Glomerular visceral epithelial cell (primary cell): ENCODE data around the gene MED19.
"Not testable (repeated sequence)": the region's sequence is repeated elsewhere in the genome, so short reads cannot be mapped to it uniquely, and the experiment has no call there.

Source experiments
- DNase-seq: peaks from one replicate; pipeline ENCODE4 v3.0.0-alpha.2; 2016; ENCODE audit errors: extremely low spot score

Gene MED19, protein sequence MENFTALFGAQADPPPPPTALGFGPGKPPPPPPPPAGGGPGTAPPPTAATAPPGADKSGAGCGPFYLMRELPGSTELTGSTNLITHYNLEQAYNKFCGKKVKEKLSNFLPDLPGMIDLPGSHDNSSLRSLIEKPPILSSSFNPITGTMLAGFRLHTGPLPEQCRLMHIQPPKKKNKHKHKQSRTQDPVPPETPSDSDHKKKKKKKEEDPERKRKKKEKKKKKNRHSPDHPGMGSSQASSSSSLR

DNA sequence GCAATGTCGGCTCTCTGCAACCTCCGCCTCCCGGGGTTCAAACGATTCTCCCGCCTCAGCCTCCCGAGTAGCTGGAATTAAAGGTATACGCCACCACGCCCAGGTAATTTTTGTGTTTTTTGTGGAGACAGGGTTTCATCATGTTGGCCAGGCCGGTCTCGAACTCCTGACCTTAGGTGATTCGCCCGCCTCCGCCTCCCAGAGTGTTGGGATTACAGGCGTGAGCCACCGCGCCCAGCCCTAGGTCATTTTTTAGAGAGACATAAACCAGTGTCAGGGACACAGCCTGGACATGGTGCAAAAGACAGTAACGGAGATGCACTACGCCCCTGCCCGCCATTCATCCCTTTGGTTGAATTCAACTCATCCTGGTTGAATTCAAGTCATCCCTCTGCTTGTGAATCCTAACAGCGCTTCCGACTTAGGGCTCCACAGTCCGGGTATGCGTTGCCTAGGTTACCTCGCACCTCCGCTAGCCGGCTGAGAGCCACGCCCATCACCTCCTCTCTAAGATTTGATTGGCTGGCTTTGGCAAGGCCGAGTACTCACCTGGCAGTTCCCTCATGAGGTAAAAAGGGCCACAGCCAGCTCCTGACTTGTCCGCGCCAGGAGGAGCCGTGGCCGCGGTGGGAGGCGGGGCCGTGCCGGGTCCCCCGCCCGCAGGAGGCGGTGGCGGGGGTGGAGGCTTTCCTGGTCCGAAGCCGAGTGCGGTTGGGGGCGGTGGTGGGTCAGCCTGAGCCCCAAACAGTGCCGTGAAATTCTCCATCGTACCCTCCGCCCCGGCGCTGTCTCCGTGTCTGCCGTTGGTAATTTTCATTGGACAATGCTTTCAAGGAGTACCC is at the start of gene MED19:
Gene MED19, minus strand, starts transcription at position 802 of the 842 bp plus-strand sequence. Its CDS starts 36 bp downstream, at position 766.
- DNase-seq = peak; percentile 90

DNA sequence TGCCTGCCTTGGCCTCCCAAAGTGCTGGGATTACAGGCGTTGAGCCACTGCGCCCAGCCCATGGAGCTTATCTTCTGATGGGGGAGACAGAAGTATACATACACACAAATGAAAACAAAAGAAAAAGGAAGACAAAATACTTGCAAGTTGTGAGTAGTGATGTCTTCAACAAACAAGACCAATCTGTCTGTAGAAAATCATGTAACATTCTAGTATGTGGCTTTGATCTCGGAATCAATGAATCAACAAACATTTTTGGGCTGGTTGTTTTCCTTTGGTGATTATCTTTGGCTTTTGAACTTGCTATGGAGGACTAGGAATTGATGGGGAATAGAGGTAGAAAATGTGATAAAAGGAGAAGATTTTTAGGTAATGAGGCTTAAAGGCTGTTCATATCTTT is 46.2 kb upstream of the MED19 start:
- no peak for DNase-seq

DNA sequence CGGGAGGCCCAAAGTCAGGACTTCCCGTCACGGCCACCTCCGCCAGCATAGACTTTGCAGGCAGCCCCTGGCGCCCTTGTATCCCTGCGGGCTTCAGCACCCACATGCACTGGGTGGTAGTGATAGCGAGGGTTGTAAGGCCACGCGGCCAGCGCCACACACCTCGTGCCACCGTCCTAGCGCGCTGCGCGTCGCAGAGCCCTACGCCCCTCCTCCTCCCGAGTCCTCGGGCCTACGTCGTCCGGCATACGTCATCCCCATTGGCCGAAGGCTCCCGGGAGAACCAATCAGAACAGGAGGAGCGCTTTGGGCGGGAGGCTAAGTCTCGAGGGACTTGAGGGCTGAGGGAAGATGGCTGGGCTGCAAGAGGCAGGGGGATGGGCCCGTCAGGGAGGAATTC is 40.9 kb upstream of the MED19 start:
- DNase-seq = no peak

DNA sequence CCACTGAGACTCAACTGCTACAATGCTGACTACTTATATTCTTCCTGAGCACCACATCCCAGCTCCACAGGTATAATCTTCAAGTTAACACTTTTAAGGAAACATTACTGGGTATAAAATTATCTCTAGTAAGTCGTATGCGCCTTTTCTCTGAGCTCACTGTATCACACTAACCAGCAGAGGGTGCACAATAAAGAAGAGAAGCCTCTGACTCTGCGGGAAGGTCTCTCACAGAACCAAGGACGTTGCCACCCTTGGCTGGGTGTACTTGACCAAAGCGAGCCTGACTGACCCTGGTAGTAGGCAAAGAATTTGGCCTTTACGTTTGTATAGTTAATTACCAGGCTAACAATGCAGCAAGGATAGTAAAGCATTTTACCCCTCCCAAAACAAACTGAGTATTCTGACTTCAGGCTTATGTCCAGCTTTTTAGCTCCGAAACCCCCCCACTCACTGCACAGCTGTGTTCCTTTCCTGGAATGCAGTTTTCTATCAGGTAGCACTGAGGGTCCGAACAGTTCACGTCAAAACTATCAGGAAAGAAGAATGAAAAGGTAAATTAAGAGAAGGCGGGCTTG is 39.8 kb upstream of the MED19 start, which contains the start of gene BTBD18:
Gene BTBD18, minus strand, starts transcription at position 144 of the 578 bp plus-strand sequence. CDS start 631 bp downstream, outside the sequence.
- peak; percentile 46 for DNase-seq

DNA sequence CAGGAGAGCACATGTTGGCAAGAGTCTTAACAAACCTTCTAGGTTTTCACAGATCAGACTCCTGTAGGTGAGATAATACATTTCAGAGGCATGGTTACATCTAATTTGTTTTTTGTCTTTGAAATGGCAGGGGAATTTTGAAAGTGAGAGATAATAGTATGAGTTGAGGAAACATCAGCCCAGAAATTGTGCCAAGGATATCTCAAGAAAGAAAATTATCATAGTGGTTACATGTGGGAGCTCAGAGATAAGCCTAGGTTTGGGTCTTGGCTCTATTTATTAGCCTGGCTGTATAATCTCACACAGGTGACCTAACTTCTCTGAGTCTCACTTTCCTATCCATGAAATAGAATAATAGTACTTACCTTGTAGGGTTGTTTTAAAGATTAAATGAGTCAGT is 39.2 kb upstream of the MED19 start:
- no peak for DNase-seq

DNA sequence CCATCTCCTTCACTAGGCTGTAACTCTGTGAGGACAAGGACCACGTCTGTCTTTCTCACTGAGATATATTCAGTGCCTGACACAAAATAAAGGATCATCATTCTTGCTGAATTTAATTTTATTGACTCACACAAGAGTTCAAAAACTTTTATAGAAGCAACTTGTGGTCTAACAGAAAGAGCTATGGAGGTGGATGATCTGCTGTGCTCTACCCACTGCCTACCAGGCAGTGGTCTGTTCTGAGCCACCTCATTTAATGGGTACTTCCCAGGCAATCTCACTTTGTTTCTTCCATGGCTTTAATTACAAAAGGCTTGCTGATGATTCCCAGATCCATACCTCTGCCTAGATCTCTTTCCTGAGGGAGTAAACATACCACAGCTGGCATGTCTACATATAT is 34.9 kb upstream of the MED19 start:
- no peak for DNase-seq

DNA sequence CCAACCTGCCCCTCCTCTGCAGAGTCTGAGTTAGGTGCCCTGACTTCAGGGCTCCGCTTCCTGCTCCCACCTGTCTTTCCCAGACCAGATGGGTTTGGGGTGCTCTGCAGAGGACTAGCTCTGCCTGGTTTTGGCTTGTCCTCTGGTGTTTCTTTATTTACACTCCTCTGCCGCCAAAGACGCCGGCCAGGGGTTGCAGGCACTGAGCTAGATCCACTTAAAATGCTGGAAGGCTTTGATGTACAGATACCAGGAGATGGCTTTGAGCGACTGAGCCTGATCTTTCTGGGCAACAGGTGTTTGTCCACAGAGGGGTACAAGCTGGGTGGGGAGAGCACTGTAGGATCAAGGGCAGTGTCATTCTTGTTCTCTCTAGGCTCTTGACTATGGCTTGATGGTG is 33.2 kb upstream of the MED19 start:
- no peak for DNase-seq

DNA sequence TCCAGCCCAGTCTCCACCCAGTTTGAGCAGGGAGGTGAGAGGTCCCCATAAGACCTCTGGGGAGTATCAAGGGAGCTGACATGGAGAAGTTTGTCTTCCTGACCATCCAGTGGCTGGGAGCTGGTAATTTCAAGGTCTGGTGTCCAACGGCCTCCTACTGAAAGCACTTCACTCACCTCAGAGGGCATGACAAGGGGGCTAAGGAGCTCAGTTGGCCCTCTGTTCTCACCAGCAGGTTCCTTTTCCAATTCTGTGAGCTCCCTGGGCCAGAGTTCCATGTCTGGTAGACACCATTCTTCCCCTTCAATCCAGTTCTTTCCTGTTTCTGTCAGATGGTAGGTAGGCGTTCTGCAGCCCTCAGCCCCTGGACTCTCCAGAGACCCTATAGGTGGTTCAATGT is 32.3 kb upstream of the MED19 start:
- DNase-seq = no peak

DNA sequence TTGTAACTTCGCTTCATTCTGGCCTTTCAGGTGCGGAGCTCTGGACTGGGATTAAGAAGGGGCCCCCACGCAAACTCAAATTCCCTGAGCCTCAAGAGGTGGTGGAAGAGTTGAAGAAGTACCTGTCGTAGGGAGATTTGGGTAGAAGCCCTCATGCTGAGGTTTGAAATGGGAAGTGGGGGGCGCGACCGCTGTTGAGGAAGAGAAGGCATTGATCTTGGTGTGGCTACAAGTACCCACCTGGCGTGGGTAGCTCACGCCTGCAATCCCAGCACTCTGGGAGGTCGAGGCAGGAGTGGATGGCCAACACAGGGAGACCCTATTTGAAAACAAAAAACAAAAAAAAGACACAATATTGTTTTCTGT is 30.1 kb upstream of the MED19 start:
- no peak for DNase-seq

DNA sequence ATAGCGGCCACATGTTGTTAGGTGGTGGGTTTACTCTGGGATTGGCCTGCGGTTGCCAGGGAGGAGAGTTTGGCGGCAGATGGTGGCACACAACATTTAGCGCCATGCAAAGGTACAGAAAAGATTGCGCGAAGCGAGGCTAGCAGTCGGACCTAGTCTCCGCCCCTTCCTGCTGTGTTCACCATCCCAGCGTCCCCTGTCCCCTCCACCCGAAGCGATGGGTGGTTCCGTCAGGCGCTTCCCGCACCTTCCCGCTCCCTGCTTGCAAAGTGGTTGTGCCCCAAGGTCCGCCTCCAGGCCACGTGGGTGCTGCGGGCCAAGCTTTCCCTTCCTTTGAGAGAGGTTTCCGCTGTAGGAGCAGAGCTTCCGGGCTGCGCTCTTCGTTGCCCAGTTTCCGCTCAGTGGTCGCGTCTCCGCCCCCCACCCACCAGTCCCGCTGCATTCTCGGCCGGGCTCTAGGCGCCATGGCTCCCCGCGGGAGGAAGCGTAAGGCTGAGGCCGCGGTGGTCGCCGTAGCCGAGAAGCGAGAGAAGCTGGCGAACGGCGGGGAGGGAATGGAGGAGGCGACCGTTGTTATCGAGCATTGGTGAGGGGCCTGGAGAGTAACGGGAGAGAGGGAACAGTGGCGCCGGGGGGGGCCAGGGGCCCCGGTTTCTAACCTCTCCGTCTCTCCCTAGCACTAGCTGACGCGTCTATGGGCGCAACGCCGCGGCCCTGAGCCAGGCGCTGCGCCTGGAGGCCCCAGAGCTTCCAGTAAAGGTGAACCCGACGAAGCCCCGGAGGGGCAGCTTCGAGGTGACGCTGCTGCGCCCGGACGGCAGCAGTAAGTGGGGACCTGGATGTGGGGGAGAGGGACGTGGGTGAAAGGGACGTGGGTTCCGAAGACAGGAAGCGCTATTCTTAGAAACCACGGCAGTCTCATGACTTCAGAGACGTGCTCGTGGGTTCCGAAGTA is 29.4 kb upstream of the MED19 start, which contains the start of gene SELENOH:
Gene SELENOH, plus strand, starts transcription at position 360 of the 955 bp plus-strand sequence. Its CDS starts 105 bp downstream, at position 465.
- DNase-seq = peak; percentile 97

DNA sequence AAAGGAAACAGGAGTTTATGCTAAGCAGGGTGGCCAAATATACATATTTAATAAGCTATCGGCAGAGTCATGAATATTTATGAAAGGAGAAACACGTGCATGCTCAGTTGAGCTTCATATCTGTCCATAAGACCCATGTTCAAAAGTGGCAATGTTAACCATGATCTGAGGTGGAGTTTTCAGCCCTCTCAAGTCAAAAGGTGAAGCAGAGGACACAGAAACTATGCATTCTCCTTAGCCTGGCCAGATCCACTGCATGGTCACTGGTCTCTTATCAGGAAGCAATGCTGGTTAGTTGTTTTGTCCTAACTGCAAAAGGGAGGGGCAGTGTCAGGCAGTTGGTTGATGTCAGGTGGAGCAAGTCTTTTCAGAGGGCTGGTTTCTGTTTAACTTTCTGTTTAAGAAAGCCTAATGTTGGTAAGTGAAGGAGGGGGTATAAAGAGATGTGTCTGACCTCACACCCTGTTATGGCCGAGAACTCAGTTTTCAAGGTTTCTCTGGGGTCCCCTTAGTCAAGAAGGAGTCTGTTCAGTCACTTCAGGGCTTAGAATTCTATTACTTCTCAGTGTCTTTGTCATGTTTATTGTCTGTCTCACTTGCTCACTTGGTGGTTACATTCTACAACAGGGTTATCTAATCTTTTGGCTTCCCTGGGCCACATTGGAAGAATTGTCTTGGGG is 23.7 kb upstream of the MED19 start:
- no peak for DNase-seq

DNA sequence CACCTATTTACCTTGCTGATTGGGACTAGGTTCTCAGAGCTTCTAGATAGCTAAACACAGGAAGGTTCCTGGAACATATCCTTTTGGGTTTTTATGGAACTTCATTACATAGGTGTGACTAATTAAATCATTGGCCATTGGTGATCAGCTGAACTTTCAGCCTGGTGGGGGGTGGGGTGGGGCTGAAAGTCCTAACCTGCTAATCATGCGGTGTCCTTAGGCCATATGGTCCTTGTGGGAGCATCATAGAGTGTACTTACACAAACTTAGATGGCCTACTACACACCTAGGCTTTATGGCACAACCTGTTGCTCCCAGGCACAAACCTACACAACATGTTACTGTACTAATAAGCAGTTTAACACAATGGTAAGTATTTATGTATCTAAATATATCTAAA is 20.6 kb upstream of the MED19 start:
- no peak for DNase-seq

DNA sequence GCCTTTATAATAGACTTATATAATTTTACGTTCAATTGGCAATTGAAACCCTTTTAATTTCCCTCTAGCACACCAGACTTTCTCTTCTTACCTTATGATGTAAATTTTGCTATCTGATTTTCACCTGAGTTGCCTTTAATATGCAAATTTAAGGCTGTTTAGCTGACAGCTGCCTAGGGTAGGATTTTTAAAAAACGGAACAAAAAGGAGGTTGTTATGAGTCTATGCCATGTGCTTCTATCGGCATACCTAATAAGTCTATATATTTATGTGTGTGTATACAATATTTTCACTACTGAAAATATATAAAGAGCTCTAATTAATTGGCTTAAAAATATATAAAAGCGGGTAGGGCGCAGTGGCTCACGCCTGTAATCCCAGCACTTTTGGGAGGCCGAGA is 17.5 kb upstream of the MED19 start:
- no peak for DNase-seq

DNA sequence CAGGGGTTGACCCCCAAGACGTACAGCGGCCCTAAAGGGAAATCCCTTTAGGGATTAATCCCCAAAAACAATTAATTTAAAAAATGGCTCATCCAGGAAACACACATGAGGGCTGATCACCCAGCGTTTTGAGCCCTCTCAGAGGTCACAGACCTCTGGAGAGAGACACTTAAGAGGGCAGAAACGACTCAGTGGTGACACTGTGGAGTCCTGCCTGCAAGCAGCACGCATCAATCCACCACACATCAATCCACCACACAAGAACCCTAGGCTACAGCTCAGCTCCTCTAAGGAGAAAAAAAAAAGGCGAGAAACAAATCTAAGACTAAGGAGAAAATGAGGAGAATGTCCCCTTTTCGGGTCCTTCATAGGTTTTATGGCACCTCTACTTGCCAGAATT is 16.8 kb upstream of the MED19 start:
- no peak for DNase-seq

DNA sequence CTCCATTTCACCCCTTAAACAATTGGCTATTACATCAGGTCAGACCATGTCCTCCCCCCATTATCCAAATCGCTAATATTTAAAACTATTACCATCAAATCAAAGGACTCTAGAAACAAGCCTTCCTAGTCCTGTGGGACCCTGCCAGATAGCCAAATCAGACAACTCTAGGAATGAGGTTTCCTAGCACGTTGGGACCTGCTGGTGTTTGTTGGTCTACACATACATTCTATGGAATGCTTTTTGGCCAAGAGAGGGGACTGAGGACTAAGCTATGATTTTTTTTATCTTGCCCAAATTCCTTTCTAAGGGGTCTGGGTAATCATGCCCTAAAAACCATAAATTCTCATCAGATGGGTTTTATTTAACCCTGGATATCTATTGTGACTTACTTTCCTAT is 15.2 kb upstream of the MED19 start:
- no peak for DNase-seq

DNA sequence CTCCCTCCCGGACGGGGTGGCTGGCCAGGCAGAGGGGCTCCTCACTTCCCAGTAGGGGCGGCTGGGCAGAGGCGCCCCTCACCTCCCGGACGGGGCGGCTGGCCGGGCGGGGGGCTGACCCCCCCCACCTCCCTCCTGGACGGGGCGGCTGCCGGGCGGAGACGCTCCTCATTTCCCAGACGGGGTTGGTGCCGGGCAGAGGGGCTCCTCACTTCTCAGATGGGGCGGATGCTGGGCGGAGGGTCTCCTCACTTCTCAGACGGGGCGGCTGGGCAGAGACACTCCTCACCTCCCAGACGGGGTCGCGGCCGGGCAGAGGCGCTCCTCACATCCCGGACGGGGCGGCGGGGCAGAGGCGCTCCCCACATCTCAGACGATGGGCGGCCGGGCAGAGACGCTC is 4.7 kb upstream of the MED19 start:
- not testable (repeated sequence) for DNase-seq

DNA sequence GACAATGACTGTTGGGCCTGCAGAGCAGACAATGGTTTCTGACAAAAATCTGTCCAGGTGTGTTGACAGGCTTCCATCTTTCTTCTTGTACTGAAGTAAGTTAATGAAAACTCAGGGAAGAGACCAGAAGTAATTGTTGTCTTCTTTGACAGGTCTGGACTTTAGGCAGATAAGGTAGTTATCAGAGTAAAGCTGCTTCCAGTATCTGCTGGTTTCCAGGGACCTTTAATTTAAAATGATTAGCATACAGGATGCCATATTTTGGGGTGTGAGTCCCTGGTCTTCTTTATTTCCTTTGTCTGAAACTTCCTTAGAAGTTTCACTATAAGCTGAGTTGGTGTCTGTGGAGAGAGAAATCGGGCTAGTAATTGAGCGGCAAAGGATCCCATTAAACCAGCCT is 1.8 kb upstream of the MED19 start:
- no peak for DNase-seq

DNA sequence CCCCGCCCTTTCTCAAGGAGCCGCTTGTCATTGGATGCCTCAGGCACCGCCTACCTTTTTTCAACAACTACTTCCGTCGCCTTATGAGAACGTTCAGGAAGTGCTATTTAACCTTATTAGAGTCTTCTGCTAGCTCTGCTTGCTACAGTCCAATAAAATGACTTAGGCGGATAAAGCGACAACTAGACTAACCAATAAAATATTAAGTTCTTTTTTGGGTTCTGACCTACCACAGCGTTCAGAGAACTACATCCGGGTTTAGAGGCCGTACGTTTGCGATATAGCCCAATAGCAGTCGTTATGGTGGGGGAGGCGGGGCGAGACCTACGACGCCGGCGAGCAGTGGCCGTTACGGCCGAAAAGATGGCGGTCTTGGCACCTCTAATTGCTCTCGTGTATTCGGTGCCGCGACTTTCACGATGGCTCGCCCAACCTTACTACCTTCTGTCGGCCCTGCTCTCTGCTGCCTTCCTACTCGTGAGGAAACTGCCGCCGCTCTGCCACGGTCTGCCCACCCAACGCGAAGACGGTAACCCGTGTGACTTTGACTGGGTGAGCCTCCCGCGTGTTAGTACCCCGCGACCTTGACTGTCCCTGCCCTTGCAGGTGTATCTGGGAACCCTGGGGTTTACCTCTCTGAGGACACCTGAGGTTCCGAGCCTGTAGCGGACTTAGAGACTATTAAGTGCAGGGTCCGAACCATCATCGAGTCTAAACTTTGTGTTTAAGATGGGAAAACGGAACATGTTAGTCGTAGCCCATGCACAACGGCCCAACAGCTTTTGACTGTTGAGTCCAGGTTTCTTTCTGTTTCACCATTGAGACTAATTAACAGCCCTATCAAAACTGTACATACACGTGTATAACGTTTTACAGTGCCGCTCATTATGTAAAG is 488 bp upstream of the MED19 start, which contains the start of gene TMX2:
Gene TMX2, plus strand, starts transcription at position 338 of the 895 bp plus-strand sequence. Its CDS starts 26 bp downstream, at position 364.
- peak; percentile 98 for DNase-seq

DNA sequence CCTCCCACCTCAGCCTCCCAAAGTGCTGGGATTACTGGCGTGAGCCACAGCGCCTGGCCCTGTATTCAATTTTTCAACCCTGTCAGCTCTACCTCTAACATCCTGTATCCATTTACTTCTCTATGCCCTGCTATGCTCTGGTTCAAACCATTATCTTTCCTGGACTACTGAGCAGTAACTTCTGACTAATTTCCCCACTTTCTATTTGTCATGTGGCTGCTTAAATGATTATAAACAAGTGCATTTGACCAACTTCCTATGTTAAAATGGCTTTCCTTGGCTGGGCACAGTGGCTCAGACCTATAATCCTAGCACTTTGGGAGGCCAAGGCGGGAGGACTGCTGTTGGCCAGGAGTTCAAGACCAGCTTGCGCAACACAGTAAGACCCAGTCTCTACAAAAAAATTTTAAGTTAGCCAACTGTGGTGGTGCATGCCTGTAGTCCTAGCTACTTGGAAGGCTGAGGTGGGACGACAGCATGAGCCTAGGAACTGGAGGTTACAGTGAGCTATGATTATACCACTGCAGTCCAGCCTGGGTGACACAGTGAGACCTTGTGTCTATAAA is 2.1 kb downstream of the MED19 start:
- DNase-seq = no peak
